Lung microvascular endothelial cell (primary cell): ENCODE measurements around the gene MAD1L1. TPM values are rescaled to one million over a fixed set of nuclear protein-coding genes. Genes with fewer than 3 reads are reported as not detected.

Experiments used
- DNase-seq, 2 donors: peaks; one replicate each; pipeline versions ENCODE4 v3.0.0 to v3.0.0-alpha.2; 2010; ENCODE audit warnings: low read depth in 2 of 2
- total RNA-seq: library from RNA; depleted of rRNA; stranded (reverse); fragments of >200 nt; gene quantifications from 2 replicates; pipeline ENCODE4 v1.2.1, GENCODE V29; 2014

Gene MAD1L1
- total RNA-seq, 1 donor from 2014 or later = 46.0 TPM

DNA sequence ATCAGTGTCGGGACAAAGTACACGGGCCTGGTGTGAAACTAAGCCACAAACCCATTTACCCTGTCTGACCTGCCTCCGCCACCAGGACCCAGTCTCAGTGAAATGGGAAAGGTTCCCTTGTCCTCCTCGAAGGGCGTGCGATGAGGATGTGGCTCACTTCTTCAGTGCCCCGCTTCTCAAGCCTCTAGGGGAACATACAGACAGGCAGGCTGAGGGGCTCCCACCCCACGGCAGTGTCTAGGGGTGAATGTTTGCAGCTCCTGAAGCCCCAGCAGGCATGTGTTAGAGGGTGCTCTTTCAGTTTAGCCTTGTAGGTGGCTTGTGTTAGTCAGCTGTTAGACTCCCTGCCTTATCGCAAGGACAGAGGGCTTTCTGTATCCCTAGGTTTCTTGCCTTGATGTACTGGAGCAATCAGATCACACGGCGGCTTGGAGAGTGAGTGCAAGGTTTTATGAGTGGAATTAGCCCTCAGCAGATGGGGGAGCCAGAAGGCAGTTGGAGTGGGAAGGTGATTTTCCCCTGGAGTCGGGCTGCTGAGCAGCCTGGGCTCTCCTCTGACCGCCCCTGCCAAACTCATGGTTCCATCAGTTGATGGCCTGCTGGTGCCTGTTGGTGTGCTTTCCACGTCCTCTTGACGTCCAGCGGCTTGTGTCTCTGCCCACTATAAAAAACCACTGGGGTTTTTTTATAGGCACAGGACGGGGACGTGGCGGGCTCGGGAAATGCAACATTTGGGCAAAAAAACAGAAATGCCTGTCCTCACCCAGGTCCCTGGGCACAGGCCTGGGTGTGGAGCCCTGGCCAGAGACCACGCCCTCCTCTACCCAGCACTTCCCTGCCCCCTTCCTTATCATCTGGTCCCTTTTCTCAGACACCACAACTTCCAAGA lies 10.0 kb upstream of the MAD1L1 start:
- peak in 1 of 2 donors; percentile 22 for DNase-seq

DNA sequence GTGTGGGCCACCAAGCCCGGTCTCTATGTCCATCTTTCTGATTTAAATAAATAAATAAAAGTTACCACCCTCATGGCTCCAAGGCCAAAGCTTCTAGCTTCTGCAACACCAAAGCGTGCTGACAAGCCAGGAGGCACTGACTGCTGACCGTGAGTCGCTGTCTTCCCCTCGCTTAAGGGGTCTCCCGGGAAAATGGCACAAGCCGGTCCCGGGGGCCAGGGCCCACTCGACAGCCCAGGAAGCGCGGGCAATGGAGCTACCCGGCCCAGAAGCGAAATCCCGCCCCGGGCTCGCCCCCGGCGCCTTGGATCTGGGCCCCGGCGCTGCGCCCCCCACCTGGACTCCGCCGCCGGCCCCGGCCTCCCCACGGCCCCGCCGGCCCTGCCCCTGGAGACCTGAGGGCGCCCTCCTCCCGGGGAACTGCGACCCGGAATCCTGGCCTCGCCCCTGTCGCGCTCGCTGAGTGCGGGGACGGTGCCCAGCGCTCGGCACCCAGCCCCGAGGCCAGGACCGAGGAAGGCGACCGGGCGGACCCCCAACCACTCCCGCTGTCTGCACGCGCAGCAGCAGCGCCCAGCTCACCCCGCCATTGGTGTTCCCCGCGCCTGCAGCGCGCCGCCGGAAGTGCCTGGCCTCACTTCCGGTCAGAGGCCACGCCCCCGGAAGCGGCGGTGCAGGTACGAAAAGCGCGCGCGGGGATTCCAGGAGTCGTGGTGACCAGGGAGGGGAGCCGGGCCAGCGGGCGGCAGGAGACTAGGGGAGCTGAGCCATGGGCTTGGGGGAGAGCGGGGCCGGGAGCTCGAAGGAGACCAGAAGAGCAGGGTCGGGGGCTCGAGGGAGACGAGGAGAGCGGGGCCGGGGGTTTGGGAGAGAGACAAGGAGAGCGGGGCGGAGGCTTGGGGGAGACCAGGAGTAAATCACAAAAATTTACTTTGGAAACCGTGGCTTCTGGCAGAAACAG lies 9.1 kb upstream of the MAD1L1 start, which contains the start of the genes MRM2 and NUDT1:
Gene MRM2 (minus strand): TSS at position 626 of the 961 bp plus-strand sequence. CDS start 36 bp downstream, at position 590.
Gene NUDT1 (plus strand): TSS at position 647 of the 961 bp plus-strand sequence. CDS start 2,349 bp downstream, outside the sequence.
- peak; percentile 76 to 81 for DNase-seq

DNA sequence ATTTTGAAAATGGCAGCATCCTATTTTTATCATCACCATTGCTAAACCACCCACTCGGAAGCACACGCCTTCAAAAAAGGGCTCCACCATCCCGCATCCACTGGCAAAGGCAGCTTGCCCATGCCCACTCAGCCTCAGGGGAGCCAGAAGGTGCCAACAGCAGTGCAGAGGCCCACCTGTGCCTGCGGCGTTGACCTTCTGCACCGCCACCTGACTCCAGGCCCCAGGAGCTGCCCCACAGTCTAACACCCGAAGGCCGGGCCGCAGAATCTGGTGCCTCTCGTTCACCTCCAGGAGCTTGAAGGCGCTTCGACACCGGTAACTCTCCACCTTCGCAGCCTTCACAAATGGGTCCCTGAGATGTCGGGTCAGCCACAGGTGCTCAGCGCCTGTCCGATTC lies 6.5 kb upstream of the MAD1L1 start:
- DNase-seq = no peak

DNA sequence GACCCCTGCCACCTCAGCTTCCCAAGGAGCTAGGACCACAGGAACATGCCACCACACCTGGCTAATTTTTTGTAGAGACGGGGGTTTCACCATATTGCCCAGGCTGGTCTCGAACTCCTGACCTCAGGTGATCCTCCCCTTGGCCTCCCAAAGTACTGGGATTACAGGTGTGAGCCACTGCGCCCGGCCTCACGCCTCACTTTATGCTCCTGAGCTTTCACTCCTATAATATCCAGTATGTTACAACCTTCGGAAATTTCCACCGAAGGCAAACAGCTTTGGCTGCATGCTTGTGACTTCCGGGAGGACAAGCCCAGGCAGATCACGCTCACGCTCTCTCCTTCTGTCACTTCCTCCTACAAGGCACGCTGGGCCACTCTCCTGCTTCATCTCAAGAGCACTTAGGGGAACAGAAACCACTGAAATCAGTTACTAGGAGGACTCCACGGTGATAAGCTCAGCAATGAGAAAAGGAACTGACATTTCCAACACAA lies 4.4 kb upstream of the MAD1L1 start:
- peak in 1 of 2 donors; percentile 62 for DNase-seq

DNA sequence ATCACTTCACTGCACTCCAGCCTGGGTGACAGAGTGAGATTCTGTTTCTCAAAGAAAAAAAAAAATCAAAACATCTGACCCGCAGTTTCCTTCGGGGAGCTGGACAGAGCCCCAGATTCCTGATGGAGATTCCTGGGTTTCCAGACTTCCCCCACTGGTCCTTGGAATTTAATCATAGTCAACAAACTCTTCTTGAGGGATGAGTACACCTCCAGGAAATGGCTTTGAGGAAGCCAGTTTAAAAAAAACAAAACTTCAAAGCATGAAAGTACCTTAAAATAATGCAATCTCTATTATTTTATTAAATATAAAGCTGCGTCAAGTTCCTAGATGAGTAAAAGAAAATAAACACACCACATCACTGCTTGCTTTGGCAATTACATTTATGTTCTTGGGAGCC lies 1.2 kb upstream of the MAD1L1 start:
- peak in 1 of 2 donors; percentile 50 for DNase-seq

DNA sequence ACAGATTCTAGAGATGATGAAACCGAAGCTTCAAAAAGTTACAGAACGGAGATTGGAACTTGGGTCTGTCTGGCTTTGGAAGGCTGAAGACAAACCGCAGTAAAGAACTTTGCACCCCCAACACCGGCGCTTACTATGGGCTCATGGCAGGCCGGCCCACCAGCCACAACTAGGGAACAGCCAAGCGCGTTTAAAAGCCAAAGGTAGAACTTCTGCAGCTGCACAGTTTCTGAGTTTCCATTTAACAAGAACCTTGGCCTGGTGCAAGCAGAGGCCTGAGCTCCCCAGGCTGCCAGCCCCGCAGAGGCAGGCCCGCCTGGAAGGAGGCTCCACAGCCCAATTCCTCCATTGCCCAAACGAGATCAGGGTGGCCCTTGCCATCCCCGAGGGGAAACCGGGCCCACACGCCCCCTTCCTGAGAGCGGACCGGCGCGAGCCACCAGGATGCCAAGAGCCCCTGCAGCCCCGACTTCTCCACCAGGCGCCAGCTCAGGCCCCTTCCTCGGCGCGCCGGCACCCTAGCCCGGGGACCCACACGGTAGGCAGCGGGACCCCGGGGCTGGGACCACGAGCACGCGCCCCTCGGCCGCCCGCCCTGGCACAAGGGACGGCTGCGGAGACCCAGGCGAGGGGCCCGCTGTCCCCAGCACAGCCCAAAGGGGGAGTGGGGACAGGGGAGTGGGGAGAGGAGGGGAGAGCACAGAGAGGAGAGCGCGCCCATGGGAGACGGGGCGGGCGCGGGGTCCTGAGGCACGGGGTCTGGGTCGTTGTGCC lies 566 bp downstream of the MAD1L1 start:
- peak; percentile 17 to 19 for DNase-seq

DNA sequence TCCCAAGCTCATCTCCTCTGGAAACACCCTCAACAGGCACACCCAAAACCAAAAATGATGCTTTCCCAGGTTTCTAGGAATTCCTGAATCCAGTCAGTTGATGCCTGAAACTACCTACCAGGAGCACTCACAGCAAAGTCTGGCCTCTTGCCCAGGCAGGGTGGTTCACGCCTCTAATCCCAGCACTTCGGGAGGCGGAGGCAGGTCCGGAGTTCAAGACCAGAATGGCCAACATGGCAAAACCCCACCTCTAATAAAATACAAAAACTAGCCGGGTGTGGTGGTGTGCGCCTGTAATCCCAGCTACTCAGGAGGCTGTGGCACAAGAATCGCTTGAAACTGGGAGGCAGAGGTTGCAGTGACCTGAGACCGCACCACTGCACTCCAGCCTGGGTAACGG lies 1.9 kb downstream of the MAD1L1 start:
- no peak for DNase-seq

DNA sequence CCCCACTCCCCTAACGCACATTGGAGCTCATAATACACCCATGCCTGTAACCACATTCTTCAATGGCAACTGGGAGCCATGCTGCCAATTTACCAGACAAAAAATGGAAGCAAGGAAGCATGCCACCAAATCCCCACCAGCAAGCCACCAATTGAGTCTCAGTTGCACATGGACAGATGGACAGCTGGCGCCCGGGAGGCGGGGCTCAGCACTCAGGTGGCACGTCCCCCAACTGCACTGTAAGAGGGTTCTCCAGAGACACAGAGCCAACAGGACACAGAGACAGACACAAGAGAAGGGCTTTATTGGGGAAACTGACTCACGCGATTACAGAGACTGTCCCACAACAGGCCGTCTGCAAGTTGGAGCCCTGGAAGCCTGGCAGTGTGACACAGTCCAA lies 2.5 kb downstream of the MAD1L1 start:
- DNase-seq = no peak

DNA sequence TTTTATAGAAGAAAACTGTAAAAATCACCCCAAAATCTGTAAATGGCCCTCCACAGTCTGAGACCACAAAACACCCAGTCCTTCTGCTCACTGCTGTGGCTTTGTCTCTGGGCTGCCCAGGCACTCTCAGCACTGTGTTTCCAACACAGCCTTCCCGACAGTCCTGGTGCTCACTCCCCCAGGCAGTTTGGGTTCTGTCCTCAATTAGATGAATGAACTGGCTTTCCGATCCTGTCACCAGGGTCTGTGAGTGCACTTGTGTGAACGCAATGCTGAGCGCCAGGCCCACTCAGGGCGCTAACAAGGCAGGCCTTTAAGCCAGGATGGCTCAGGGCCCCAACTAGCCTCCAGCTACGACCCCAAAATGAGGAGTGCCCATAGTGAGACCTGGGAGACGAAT lies 3.3 kb downstream of the MAD1L1 start:
- DNase-seq = no peak

DNA sequence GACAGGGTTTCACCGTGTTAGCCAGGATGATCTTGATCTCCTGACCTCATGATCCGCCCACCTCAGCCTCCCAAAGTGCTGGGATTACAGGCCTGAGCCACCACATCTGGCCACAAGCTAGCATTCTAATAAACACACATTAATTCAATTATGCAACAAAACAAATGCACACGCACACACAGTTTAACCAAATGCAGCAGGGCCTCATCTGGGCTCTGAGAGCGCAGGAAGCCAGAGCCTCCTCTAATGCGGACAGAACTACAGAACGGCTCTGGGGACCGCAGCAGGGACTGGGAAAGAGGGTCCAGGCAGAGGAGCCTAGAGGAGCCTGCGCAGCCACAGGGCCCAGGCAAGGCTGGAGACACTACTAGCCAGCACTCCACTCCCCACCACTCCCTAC lies 3.8 kb downstream of the MAD1L1 start:
- DNase-seq = no peak

DNA sequence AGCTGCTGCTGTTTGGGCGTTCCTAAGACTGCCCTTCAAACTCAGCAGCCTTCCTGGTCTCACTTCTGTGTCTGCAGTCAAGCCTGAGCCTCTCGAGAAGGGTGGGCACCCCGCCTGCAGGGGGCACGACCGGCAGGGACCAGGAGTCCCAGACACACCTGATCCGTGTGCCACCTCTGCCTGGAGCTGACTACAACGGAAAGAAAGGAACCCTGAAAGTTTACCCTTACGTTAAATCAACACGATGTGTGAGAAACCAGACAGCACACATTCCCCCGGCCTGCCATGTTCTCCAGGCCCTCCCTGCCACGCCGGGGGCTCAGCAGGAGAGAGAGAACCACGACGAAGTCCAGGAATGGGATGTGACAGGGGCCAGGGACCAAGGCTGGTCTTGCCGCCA lies 5.0 kb downstream of the MAD1L1 start:
- DNase-seq = no peak

DNA sequence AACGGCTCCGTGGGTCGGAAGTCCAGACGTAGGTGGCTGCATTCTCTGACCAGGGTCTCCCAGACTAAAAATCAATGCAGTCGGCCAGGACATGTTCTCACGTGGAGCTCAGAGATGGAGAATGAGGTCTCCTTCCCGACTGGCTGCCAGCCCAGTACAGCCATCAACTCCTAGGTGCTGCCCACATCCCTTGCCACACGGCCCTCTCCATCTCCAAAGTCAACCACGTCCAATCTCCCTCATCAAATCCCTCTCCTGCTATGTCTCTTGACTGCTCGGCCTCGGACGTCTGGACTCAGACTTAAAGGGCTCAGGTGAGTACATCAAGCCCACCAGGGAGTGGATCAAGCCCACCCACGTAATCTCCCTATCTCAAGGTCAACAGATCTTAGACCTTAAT lies 6.9 kb downstream of the MAD1L1 start:
- DNase-seq = no peak

DNA sequence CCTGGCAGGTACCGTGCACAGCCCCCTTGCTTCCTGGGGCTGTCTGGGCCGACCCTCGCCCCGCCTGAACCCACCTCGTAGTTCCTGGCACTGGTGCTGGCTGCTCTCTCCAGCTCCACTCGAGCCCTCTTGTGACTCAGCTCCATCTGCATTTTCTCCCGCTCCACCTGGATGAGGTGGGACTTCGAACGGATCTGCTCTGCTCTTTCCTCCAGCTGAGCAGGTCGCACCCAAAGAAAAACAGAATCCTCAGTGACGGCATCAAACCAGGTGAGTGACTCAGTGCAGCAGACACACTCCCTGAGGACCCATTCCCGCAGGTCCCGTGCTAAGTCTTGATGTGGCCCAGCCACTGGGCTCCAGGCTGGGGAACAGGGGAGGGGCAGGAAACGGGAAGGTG lies 7.4 kb downstream of the MAD1L1 start:
- DNase-seq = no peak

DNA sequence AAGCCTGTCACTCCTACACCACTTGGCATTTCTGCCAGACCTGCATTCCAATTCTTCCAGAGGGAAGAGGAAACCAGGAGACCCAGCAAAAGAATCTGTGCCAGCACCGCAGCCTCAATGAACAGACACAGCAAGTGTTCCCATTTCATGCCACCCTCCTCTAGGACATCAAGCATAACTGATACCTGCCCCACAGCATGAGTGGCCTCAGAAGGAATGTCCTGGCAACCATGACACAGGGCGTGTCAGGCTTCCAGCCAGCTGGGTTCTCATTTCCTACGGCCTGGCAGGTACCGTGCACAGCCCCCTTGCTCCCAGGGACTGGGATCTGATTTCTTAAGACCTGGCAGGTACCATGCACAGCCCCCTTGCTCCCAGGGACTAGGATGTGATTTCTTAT lies 7.8 kb downstream of the MAD1L1 start:
- DNase-seq = no peak

DNA sequence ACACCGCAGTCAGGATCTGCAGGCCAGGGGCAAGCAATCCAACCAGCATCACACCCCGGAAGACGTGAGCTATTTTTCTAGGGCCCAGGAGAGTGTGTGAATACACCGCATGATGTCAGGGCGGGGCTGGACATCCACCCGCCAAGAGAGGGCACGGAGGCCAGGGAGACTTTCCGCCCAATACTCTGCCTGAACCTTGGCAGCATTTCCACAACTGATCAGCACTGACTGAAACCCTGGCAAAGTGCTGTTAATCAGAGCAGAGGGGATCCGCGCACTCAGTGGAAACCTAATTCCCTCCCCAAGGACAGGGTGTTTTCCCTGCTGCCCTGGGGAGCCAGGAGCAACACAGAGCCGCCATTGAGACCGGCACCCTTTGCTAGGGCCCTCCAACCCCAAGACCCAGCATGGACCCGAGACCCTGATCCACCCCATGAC lies 8.2 kb downstream of the MAD1L1 start:
- DNase-seq = no peak

DNA sequence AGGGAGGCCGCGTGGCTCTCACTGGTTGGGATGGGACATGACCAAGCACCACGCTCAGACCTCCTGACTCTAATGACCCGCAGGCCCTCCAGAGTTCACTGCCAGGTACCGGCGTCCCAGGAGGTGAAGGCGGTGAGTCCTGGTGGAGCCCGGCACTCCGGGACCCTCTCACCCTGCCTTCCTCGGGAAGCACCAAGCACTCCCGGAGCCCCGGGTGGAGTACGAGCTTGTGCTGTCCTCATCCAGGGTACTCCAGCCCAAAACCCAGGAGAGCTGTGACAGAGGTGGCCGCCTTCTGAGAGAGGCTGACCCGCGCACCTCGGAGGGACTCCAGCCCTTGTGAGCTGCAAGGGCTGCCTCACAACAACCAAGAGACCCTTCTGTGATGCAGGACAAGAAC lies 9.4 kb downstream of the MAD1L1 start:
- DNase-seq = no peak

DNA sequence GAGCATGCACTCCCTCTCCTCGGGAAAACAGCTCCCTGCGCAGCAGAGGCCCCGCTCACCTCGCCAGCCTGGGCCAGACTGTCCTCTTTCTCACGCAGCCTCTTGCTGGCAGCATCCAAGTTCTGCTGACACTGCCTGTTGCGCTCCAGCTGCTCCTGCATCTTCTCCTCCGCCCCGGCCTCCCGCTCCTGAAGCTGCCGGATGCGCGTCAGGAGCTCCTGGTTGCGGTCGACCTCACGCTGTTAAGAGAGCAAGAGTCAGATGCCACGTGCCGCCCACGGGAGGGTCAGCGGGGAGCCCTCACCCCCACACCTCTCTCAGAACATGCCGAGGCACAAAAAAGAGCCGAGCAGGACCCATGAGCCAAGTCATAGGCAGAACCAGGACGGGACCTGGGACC lies 10.2 kb downstream of the MAD1L1 start:
- no peak for DNase-seq

DNA sequence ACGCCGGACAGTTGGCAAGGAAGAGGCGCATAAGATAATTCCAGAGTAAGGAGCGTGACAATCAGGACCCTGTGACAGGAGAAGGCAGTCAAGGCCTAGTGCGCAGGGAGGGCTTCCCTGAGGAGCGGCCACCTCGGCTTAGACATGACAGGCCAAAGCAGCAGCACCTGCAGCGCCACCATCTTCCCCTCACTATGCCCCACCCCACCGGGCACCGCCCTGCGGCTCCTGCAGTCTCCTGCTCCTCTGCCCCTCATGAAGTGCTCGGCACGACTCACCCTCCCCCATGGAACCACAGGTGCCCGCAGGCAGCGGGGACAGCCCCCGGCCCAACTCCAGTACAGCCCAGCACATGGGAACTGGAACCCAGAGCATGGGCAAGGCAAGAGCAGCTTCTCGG lies 11.8 kb downstream of the MAD1L1 start:
- DNase-seq = no peak

DNA sequence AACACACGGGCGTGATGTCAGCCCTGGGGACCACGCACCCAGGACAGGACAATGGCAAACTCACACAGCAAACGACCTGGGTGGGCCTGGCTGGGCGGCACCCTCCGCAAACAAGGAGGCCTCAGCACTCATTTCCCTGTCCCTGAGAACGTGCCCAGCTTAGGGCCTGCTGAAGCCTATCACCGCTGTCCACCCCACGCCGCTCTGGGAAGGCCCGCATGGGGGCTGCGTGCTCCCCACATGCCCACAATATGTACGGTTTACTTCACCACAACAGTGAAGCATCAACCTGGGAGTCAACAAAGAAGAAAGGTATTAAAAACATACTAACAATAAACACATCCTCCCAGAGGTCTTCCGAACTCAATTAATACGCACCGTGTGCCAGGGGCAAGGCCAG lies 12.2 kb downstream of the MAD1L1 start:
- no peak for DNase-seq

DNA sequence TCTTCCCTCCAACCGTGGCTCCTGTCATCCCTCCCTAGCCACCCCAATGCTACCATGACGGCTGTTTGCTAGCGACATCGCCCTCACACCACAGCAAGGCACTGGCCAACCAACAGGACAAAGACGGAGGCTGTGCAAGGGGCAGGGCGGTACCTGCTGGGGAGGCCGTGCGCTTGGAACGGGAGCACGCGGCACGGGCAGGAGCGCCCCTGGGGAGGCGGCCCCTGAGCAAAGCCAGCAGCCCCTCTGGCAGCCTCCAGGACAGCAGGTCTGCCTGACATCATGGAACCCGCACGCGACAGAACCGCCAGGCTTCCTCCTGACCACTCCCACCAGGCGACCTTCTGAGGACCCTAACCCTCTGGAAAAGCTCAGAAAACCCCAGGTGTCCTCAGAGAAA lies 12.7 kb downstream of the MAD1L1 start:
- no peak for DNase-seq

DNA sequence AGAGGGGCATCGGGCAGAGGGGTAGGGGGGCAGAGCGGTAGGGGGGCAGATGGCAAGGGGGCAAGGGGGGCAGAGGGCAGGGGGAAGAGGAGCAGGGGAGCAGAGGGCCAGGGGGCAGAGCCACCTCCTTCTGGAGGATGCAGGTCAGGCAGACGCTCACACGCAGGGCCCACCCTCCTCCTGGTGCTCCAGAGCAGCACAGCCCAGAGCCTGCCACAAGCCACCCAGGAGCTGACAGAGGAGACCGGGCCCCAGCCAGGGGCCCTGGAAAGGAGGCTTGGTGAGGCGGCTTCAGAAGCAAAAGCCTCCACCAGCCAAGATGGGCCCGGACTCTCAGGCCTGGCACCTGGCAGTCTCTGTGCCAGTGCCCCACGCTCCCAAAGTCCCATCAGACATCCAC lies 13.1 kb downstream of the MAD1L1 start:
- no peak for DNase-seq
